Stimulated activated CD4-positive, alpha-beta T cell treated with anti-CD3 and anti-CD28 coated beads, TNF-alpha, amount 100 ng/mL, for 24 hours (primary cell): ENCODE data around the gene NKX2-4.

Experiments used
- DNase-seq, 3 experiments: peaks; one replicate each; pipeline ENCODE4 v3.0.0-alpha.2; 2020; ENCODE audit warnings: low read depth in 3 of 3

NKX2-4 gene

GRCh38 chr20:21360705-21361104 is 36.6 kb downstream of the NKX2-4 start:
- DNase-seq = no peak

- DNase-seq = no peak
Observed at GRCh38 chr20:21358737-21359136, 38.6 kb downstream of the NKX2-4 start.

GRCh38 chr20:21357844-21358243 is 39.5 kb downstream of the NKX2-4 start:
- DNase-seq = no peak

- no peak for DNase-seq
Observed at GRCh38 chr20:21356386-21356785, 40.9 kb downstream of the NKX2-4 start.

- DNase-seq = no peak
Observed at GRCh38 chr20:21355981-21356380, 41.3 kb downstream of the NKX2-4 start.

- DNase-seq = no peak
Observed at GRCh38 chr20:21353236-21353635, 44.1 kb downstream of the NKX2-4 start.

GRCh38 chr20:21352703-21353102 is 44.6 kb downstream of the NKX2-4 start:
- DNase-seq = no peak
